GM13977 (cell line): Measurements from ENCODE around the gene KCNJ10.

Source experiments
- DNase-seq: peaks from one replicate; pipeline ENCODE4 v3.0.0; 2012; ENCODE audit warnings: low spot score
- CTCF ChIP-seq: IDR thresholded peaks from 2 replicates; pipeline ENCODE4 v1.5.1; 2012; ENCODE audit warnings: mild to moderate bottlenecking, control low read depth; ENCODE audit not compliant: insufficient read depth; ENCODE audit errors: extremely low read depth, missing control alignments
- in situ Hi-C: fragments of 300-500 bp; cut with MboI; formaldehyde crosslinking; loops from one replicate; pipeline ENCODE4 v1.12.0; 2022; ENCODE audit warnings: low sequenced_read_pairs, low pct_unique_long_range_greater_than_20kb, mixed read lengths, inconsistent platforms; ENCODE audit not compliant: unreplicated experiment

KCNJ10 gene

DNA sequence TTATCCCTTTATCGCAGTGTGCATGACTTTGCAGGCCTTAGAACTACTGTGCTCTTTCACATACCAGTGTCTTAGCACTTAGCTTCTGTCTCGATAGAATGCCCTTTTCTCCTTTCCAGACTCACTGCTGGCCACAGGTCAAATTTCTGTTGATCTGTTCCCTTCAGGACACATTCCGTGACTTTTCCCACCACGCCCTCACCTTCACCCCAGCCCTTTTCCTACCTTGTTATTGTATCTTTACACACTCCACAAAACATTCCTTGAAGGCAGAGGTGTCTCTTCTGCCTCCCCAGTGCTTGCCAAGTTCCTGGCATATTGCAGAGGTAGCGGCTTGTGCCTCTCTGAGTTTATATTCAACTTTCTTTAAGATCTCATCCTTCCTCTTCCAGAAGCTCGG is 120.8 kb downstream of the KCNJ10 start:
- no peak for DNase-seq
- TF ChIP-seq CTCF, result no peak
- in situ Hi-C loops, result no loop called here
